COLO668 (cell line): ENCODE results near the gene EMD.
"Not testable (repeated sequence)": the region's sequence is repeated elsewhere in the genome, so short reads cannot be mapped to it uniquely, and the experiment has no call there.

Experiments
- DNase-seq: peaks from one replicate; lab custom pipeline; 2025; ENCODE audit not compliant: unreplicated experiment; lab: John Stamatoyannopoulos, UW

The EMD gene

DNA sequence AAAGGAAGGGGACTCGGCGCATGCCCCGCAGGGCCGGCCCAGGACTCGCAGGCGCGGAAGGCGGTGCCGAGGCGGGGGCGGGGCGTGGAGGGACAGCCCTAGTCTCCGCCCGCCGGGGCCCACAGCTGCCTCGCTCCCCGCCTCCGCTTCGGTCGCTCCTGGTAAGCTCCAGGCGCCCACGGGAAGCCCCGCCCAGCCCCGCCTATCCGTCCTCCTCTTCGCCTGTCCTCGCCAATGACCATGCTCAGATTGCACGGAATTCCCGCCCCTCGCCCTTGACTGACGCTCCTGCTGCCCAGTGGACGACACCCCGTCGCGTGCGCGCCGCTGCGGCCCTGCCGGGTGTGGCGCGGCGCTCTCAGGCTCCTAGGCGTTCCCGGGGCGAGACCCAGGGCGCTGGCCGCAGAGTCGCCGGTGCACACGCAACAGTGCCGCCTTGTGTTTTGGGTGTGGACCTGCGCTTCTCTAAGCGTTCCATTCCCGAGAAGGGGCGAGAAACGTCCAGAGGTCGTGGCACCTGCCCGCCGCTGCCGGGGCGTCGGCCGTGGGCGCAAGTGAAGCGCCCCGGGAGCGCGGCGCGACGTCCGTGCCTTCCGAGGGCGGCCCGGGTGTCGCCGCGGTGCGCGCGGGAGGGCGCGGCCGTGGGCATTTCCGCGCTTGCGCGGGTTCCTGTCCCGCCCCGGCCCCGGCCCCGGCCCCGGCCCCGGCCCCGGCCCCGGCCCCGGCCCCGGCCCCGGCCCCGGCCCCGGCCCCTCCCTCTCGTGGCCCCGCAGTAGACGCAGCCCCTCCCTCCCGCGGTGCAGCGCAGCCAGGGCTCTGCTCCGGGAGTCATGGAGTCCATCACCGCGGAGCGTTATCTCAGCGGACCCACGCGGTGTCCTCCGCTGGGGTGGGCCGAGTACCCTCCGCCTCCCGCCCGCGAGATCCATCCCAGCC lies 11.0 kb downstream of the EMD start:
- DNase-seq = not testable (repeated sequence)

- DNase-seq = not testable (repeated sequence)
Observed at GRCh38 chrX:154396363-154396762, 17.3 kb downstream of the EMD start.

GRCh38 chrX:154396973-154397887 lies 18.1 kb downstream of the EMD start:
- peak; percentile 90 for DNase-seq

GRCh38 chrX:154397888-154398667 lies 19.0 kb downstream of the EMD start, which contains the start of gene RPL10:
RPL10 (plus strand) TSS chrX:154398377; CDS start chrX:154398520, 143 bp downstream.
- DNase-seq = peak; percentile 99

GRCh38 chrX:154398668-154399526 lies 19.8 kb downstream of the EMD start:
- peak; percentile 93 for DNase-seq

DNA sequence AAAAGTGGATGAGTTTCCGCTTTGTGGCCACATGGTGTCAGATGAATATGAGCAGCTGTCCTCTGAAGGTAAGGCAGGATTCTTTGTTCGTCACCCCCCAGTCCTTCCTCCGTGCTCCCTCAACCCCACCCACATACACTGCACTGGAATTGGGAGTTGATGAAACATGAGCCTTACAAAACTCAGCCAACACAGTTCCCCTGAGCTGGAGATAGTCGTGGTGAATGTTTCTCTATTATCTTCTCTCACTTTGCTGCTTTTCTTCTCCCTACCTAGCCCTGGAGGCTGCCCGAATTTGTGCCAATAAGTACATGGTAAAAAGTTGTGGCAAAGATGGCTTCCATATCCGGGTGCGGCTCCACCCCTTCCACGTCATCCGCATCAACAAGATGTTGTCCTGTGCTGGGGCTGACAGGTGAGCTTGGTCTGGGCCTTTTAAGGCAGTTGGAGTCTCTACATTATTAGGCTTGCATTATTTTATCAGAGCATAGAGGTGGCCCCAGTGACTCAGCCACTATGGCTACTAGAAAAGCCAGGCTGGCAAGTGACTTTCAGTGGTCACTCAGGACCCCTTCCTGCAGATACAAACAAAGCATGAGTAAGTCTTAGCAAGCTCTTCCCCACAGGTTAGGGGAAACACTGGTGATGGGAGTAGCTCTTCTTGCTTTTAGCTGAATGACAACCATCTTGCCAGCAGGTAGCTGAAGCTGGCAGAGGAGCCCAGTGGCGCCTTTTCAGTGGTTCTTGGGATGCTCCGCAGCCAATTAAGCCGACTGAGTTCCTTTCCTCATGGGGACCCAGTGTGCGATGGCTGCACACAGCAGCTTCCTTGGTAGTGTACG lies 20.7 kb downstream of the EMD start:
- DNase-seq = no peak

- DNase-seq = not testable (repeated sequence)
Observed at GRCh38 chrX:154400369-154400817, 21.3 kb downstream of the EMD start.

GRCh38 chrX:154401045-154401799 lies 22.1 kb downstream of the EMD start:
- DNase-seq = peak; percentile 13

DNA sequence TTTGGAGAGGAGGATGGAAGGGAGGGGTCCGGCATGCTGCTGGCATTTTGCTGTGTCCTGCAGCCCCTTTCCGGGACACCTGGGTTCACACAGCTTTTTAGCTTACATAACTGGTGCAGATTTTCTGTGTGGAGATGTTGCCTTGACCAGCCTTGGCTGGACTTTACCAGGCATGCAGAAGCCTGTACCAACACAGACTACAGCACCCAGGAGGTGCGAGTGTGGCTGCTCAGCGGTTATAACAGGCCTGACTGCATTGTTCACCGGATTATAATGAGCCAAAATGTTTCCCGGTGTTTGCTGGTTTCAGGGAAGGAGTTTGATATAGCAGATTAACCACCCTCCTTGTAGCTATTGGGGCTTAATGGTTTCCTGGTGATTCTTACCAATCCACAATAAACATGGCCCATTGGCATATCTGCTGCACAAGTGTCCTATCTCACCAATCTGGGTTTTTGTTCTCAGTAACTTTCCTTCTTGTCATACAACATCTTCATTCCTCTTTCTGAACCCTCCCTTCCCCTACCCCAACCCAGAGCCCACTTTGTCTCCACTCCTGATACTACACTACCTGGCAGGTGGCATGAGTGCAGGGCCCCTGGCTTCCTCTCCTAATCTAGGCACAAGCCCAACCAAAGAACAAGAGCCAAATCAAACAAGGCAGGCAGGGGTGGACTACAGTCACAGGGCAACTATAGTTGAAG lies 23.0 kb downstream of the EMD start:
- DNase-seq = peak; percentile 23

DNA sequence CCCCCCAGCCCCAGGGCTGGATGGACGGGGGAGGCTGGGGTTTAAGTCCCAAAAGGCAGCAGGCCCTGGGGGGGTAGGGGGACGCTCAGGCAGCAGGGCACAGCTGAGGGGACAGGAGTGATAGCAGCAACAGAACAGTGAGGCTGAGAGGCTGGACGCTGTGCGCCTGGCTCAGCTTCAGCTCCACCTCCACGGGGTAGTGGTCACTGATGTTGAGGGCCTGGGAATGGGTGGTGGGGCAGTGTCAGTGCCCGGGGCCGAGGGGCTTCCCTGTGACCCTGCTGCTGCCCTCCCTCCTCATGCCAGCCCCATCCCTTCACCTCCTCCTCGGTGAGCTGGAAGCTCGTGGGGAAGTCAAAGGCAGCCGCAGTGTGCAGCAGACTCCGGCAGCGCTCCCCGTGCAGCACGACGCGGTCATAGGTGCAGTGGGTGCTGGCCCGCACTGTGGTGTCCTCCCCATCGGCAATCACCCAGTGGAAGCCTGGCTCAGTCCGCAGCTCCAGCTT lies 23.6 kb downstream of the EMD start:
- DNase-seq = no peak

DNA sequence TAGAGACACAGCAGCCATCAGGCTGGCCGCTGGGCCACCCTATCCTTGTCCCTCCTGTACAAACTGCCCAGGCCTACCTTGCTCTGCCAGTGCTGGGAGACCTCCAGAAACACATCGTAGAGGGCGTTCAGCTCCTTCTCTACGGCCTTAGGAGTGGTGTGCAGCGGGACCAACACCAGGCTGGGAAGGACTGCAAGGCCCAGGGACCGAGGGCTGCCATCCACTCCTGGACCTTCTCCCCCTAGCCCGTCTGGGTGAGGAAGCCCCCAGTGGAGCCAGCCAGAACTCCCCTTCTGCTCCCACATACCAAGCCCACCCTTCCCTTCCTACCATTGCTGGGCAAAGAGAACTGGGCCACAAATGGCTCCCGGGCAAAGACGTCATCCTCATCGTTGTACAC lies 24.1 kb downstream of the EMD start:
- DNase-seq = no peak

DNA sequence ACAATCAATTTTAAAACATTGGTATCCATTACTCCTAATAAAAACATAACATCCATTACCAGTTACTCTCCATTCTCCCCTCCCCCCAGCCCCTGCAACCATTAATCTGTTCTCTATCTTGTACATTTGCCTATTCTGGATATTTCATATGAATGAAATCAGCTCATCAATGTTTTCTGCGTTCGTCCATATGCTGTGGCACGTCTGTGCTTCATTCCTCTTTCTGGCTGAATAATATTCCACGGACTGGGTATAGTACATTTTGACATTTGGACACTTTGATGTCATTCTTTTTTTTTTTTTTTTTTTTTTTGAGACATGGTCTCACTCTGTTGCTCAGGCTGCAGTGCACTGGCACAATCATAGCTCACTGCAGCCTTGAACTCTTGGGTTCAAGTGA lies 24.8 kb downstream of the EMD start:
- DNase-seq = no peak

DNA sequence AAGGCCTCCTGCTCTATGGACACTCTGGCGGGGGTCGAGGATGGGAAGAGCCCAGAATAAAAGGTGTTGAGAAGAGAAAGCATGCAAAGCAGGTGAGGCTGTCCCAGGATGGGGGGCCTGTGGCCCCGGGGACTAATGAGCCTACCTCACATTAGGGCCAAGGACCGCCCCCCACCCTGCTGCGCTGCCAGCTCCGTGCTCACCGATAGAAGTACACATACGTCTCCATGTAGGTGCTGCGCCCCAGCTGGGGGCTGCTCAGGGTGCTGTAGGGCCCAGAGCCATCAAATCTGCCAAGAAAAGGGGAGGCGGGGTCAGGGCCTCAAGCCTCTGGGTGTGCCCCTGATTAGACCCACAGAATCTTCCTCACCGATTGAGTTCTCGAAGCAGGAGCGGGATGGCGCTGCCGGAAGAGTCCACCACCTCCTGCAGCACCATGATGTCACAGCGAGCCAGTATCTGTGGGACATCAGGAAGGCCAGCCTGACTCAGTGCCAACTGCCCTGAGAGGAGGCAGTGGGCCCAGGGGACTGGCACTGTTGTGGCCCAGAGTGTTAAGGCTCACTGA lies 25.6 kb downstream of the EMD start:
- DNase-seq = no peak

GRCh38 chrX:154408659-154409221 lies 29.6 kb downstream of the EMD start:
- DNase-seq = no peak

DNA sequence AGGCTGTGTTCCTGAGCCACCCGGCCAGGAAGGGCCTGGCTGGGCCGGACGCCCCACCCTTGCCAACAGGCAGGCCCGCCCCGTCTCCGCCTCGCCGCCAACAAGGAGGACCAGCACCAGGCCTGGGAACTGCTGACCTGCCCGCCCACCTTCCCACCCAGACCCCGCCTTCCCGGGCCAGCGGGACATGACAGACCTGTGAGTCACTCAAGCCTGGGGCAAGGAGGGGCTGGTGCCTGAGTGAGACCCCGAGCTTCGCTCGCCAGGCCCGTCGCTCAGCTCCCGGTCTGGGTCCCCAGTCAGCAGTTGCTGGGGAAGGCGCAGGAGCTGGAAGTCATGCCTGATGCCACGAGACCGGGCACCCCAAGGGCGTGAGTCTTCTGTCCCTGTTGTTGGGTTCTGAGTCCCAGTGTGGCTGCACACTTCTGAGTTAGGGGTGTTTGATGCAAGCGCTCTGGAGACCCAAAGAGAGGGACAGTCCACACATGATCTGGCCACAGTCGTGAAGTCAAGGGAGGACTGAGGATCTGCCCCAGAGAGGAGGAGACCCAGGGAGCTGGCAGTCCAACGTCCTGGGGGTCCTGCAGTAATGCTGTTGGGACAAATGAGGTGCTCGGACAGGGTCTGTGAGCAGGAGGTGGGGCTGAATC lies 30.3 kb downstream of the EMD start, which contains the start of gene DNASE1L1:
TSS of gene DNASE1L1 (minus strand) at position 33 of the 650 bp plus-strand sequence. CDS start 3,686 bp downstream, outside the sequence.
- no peak for DNase-seq

GRCh38 chrX:154411981-154412340 lies 32.9 kb downstream of the EMD start:
- DNase-seq = peak; percentile 79
